GM21786 (cell line): ENCODE data around the gene MLC1.

ENCODE experiments used
- ATAC-seq: cut with Tn5 transposase; IDR thresholded peaks from one replicate; pipeline ENCODE4 v1.9.1; 2021; ENCODE audit not compliant: unreplicated experiment

Gene MLC1

DNA sequence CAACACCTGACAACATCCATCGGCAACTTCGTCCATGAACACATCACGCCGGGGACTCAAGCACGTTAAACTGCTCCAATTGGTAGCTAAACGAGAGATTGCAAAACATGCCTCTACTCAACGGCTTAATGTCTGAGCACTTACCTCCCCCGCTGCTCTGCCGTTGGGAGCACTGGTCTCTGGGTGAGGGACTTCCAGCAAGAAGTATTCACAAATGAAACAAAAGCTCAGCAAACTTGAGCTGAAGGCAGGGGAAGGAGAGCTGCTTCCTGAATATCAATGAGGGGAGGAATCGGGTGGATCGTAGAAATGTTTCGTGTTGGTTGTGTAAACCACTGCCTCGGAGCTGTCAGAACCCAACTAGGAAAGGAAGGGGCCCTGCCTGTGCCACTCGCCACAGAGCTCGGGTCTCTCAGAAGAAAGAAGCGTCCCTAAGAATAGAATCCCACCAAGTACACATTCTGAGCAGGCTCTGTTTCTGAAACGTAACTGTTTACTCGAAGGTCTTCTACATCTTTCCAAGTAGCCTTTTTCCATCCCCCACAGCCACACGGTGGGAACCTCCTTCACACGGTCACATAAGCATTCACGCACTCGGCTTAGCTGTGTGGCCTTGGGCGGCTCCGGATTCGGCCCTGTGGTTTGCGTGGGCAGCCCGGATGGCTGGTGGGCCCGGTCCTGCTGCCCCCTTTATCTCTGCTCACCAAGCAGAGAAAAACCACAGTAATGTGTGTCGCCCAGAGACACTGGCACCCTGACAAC is at the start of gene MLC1:
Gene MLC1 (minus strand): TSS at position 216 of the 762 bp plus-strand sequence. CDS start 524 bp downstream, outside the sequence.
- no peak for ATAC-seq

DNA sequence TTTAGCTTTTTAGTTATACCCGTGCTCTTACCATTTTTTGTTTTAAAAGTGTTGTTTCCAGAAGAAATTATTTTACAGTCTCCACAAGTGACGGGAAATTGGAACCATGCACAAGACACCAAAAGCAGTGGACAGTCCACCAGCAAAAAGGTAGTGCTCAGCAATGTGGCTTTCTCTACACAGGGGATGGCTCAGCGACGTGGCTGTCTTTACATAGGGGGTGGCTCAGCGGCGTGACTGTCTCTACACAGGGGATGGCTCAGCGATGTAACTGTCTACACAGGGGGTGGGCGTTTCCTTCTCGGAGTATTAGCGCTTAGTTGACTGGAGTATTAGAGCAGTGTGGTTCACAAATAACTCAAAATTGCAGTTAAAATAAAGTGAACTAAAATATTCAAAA is 49.3 kb upstream of the MLC1 start:
- no peak for ATAC-seq

DNA sequence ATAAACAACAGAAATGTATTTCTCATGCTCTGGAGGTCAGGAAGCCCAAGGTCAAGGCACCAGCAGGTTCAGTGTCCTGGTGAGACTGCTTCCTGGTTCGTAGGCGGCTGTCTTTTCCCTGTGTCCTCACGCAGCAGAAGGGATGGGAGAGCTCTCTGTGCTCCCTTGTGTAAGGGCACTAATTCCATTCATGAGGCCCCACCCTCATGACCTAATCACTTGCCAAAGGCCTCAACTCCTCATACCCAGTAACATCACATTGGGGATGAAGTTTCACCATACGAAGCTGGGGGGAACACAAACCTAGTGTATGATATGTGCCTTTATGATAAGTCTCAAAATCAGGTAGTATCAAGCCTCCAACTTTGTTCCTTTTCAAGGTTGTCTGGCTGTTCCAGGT is 46.7 kb upstream of the MLC1 start:
- ATAC-seq, result no peak

DNA sequence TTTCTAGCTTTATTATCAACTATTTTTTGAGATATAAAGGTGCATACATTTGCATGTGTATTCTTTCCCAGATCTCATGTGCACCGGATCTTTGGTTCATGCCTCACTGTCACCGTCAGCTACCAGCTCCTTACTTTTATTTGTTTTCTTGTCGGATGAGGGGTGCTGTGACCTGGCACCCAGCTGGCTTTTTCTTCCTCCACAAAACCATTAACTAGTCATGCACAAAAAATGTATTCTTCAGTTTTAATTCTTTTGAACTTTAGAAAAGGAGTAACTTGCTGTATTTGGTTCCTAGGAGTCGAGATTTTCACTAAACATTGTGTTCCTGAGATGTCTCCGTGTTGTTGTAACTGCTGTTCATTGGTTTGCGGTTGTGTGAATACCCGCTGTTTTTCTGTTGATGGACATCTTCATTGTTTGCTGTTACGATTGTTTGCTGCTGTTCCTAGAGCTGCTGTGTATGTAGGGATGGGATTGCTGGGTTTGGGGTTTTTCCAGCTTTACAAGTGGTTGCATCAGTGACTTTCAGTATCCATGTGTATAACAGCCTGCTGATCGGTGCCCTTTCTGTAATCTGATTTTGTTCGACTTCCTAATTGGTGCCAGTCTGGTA is 44.0 kb upstream of the MLC1 start:
- ATAC-seq, result no peak

DNA sequence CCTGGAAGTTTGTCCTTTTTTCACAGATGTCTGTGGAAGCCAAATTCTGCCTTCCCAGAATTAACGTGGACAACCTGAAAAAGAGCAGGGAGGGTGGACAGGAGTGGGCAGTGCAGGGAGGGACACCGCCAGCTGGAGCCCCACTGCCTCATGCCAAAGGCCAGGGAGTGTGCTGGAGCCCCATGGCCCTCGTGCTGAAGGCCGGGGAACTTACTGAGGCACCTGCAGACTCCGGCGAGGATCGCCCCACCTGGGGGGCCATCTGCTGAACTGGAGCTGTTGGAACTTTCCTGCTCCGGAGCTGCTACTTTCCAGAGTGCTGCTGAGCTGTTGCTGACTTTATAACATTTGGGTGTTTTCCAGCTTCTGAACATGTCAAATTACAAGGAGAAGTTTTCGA is 39.8 kb upstream of the MLC1 start:
- no peak for ATAC-seq

DNA sequence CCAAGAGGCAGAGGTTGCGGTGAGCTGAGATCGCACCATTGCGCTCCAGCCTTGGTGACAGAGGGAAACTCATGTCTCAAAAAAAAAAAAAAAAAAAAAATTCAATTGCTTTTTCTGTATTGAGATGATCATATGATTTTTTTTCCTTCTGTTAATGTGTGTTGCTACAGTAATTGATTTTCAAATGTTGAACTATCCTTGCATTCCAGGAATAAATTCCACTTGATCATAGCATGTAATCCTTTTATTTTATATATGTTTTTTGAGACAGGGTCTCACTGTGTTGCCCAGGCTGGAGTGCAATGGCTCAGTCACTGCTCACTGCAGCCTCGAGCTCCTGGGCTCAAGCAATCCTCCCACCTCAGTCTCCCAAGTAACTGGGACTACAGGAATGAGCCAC is 37.9 kb upstream of the MLC1 start:
- no peak for ATAC-seq

DNA sequence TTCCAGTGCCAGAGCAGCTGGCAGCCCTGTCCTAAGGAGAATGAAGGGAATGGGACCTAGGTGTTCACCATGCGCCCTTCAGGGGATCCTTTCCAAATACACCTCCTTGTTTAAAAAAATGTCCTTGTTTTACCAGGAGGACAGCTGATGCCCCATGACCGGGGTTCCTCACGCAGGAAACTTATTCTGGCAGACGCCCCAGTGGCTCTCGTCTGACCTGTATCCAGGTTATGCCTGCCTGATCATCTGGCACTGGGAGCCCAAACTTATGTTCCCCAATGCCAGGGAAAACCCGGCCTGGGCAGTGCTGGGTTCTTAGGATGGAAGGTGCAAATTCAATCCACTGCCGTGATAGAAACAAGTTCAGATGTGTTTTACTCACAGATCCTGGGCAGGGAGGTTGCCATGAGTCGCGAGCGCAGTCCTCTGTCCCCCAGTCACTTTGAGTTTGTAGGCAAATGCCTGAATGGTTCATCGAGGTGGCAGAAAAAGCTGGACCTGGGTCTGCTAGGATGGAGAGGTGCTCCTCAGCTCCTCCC is 36.0 kb upstream of the MLC1 start:
- no peak for ATAC-seq

DNA sequence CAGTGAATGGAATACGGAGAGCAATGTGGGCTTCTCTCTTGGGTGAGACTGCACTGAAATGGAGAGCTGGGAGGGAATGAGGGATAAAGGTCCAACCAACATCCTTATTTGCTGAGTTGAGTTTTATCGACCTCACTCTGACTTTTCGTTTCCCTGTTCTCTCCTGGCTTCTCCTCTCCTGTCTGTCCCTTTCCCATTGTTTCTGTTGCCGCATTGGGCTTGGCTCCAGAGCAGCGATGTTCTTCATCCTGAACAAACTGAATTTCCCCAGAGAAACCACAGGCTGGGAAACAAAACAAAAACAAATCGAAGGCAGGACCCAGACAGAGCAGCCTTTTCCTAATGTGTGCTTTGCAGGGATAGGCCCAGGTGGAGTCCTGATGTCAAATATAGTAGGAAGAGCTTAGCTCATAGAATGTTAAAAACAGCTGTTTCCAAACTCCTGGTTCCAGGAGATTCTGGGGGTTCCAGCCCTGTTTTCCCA is 34.6 kb upstream of the MLC1 start:
- ATAC-seq, result no peak

DNA sequence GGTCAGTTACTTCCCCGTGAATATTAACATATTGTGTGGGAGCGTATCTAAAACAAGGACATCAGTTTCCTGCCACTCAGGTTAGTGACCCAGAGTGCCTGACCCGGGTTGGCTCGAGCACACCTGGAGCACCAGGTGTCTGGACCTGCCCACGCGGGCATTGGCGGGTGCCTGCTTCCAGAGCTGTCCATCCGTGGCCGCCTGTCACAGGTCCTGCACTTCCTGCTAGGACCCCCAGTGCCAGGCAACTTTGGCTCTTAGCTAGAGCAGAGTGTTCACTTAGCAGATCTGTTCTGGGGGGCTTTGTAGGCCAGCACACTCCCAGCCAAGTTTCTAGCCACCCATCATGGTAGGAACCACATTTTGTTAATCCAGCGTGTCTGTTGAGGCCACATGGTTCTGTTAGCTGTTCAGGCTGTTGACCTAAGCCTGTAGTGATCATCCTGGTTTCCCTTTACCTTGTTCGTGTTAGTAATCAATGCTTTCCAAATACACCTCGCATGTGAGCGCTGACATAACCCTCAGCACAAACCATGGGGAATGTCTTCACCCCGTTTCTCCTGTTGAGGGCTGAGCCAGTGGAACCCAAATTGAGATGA is 34.0 kb upstream of the MLC1 start:
- no peak for ATAC-seq

DNA sequence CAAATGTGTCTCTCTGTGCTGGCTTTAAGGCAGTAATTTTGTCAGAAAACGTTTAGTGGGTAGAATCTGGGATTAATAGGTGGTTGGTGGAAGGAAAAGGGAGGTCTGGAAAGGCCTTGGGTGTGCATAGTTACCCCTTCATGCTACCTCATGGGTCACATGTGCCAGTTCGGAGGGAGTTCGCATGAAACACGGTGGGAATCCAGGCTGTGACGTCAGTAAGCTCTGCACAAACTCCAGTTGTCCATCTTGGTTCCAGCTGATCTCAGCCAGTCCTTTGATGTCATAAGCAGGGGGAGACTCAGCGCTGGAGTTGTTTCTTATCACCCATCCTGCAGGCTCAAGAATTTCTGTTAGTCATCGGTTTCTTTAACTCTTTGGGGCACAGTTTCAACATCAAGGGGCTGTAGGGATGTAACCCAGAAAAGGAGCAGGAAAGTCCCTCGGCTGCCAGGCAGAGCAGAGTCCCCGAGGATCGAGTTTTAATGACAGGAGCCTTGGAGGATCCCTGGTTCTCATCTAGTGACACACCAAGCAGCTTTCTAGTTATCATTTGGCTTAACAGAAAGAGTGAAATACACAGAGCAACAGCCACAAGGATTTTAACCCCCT is 33.4 kb upstream of the MLC1 start:
- no peak for ATAC-seq

DNA sequence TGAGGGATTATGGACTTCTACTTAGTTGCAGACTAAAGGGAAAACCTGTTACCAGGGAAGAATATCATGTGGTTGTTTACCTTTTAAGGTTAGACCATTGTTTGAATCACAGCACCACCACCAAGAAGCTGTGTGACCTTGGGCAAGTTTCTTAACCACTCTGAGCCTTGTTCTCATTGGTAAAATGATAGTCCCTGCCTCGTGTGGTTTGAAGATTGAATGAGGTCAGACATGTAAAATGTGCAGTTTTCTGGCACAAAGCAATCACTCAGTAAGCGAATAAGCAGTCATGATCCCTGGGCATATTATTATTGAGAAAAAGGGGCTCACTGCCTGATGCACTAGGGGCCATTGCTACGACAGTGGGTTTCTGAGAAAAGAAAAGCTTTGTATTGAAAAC is 32.9 kb upstream of the MLC1 start:
- no peak for ATAC-seq

DNA sequence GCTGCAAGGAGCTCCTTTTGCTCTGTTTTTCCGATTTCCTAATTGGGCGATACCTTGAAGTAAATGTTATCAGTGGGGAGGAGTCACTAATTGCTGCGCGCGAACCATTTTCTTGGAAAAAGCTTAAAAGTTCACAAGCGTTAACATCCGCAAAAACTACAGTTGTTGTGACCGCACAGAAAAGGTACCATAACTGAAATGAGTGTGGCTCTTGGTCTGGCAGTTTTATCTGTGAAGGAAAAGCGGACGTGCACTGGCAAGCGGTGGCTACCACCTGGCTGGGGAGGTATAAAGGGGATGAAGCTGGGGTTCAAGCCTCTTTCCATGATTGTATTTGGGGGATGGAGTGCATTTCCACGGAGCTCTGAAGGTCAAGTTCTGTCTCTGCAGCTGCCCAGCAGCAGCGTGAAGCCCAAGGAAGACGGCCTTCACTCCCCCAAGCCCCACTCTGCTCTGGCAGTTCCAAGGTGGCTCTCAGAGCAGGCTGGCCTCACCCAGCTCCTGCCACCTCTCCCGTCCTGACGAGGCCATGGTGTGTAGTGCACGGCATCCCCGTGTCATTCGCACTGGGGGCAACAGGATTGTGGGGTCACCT is 32.0 kb upstream of the MLC1 start:
- ATAC-seq, result no peak

DNA sequence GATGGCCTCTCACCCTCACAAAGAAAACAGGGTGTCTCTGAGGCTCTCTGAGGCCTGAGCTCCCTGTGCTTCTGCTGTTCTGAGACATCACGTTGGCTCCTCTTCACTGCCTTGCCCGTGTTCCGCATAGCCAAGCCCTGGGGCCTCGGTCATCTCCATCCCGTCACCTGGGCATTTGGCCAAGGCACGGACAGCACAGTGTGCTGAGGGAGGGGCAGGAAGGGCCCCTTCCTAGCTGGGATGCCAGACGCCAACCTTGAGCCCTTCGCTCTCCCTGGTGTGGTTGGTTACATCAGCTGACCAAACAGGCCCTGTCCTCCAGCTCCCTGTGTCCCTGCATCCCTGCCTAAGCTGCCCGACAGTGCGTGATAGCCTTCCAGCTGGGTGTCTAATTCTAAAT is 30.5 kb upstream of the MLC1 start:
- no peak for ATAC-seq

DNA sequence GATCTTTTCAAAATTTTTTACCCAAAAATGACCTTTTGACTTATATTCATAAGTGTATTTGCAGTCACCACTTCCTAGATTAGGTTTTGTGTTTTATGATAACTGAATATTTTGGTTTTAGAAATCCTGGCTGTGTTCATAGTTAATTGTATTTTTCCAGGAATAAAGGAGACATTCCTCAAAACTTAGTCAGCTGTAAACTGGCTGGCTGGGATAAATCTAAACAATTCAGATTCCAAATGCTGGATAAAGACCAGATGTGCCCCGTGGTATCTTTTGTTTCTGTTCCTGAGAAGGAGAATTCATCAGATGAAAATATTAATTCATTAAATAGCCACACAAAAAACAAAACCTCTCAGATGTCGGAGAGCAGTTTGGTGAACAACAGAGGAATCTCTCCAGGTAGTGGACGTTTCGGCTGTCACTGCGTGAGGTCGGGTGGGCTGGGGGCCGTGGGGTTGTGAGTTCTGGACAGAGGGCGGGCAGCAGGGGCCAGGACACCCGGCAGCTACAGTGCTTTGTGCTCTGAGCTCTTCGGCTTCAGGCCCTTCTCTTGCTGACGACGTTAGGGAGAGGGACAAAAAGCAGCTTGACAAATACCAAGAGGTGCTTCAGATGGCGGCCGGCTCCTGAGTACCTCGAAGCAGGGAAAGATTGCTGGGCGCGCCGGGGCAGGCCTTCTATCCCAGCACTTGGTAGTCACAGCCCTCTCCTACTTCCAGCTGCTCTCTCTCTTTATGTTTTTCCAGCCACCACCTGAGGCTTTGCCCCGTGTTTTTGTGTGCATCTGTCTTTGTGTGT is 29.2 kb upstream of the MLC1 start:
- no peak for ATAC-seq

DNA sequence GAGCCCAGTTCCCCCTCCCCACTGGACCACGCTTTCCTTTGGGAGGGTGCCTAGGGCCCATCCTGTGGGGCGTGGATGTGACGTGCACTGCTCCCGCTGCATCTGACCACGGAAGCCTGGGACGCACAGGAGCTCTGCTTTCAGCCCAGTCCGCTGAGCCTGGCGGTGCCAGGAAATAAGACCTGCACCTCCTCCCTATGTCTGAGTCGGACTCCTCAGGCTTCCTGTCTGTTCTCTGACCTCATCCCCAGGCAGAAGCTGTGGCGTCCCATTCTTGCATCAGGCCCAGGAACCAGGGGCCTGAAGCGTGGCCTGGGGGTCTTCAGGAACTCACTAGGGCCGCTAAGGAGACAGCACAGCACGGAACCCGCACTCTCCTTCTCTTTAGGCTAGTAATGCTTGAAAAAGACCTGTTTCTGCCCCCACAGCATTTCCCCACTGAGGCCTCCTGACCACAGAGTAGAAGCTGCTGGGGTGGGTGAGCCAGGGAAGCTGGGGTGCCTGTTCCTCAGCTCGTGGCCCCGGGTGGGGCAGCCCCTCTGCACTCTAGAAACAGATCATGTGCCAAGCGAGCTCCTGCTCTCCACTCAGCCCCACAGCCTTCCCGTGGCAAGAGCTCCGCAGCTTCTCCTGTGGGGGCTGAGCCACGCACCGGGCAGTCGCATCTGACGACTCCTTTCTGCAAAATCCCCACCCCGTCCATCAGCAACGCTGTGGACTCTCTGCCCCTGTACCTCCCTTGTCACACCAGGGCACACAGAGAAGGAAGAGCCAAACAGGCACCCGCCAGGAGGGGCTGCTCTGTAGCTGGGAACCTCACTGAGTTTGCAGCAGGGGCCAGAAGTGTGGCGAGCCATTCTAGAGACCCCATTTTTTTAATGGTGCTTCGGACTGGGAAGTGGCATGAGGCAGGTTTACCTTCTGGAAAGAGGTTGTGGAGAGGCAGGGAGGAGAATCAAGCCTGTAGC is 27.2 kb upstream of the MLC1 start:
- ATAC-seq, result no peak

DNA sequence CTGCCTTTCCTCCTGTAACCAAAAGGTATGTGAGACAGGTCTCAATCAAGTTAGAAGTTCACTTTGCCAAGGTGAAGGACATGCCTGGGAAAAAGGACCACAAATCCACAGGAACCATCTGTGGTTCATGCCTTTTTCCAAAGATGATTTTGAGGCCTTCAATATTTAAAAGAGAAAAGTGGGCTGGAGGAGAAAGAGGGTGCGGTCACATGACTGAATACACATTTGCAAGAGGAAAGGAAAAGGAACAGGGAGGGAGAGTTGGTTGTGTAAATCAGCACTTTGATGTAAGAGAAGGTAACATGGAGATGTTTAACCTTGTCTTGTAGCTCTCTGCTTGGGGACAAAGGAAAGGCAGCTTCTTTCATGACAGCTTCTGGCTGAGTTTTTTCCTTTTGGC is 25.8 kb upstream of the MLC1 start:
- ATAC-seq, result no peak

DNA sequence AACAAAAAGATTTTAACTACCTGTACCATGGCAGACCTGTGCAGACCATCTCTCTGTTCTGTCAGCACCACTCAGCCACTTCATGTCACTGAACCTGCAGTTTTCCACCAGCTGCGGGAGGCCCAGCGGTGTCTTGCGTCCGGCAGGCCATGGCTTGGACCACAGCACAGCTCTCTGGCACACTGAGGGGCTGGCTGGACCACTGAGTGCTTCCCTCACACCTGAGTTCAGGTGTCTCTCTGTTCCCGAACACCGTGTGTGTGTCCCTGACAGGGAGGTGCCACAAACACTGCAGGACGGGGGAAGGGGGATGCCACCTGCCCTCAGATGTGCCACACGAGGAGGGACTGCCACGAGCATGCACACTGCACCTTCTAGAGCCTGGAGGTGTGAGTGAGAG is 22.3 kb upstream of the MLC1 start:
- ATAC-seq, result no peak

DNA sequence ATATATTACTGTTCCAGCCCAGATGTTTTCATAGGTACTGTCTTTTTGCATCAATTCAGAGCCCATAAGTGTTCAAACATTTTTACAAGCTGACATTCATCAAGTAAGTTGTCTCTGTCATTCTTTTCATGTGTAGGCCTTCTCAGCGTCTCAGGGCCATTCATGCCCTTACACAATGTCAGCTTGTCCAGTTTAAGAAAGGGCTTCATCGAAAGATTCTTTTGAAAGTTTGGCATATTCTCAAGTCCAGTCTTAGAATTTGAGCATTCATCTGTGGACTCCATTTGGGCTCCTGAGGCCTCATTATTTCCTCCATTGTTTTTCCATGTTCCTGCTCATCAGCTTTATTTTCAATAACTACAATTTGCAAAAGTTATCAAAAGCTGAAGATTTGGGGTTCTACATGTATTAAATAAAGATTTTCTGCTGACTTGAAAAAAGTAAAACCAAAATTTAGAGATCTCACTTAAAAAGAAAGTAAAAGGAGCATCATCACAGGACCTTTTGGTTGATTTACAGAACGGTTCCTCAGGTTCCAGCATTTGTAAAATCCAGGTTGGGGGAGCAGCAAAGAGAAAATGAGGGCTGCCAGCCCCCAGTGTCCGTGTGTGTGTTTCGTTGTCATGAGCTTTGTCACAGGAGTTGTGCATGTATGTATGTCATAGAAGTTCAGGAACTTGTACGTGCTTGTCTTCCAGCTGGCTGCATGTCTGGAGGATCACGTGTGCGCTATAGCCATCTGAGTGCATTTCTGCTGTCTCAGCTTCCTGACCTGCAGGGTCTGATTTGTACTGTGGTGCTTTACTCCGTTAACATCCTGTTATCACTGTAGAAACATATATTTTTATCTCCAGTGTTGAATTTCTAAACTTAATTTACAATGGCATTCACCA is 20.2 kb upstream of the MLC1 start:
- ATAC-seq, result no peak
